GM19328 (cell line): Measurements from ENCODE around the gene SLC12A8.

ENCODE experiments used
- ATAC-seq: cut with Tn5 transposase; IDR thresholded peaks from one replicate; pipeline ENCODE4 v1.9.1; 2021; ENCODE audit warnings: mild to moderate bottlenecking, moderate library complexity; ENCODE audit not compliant: unreplicated experiment

Gene SLC12A8

GRCh38 chr3:125187599-125187910 lies 25.0 kb downstream of the SLC12A8 start:
- ATAC-seq: no peak

GRCh38 chr3:125186800-125187598 lies 25.5 kb downstream of the SLC12A8 start:
- no peak for ATAC-seq

- peak; percentile 86 for ATAC-seq
Measured at GRCh38 chr3:125186261-125186787, 26.2 kb downstream of the SLC12A8 start.

GRCh38 chr3:125185805-125186204 lies 26.7 kb downstream of the SLC12A8 start:
- ATAC-seq: peak; percentile 24

- no peak for ATAC-seq
Measured at GRCh38 chr3:125179884-125180240, 32.7 kb downstream of the SLC12A8 start.

- ATAC-seq: no peak
Measured at GRCh38 chr3:125179143-125179883, 33.2 kb downstream of the SLC12A8 start.

- ATAC-seq: no peak
Measured at GRCh38 chr3:125177746-125178145, 34.8 kb downstream of the SLC12A8 start.

- ATAC-seq: no peak
Measured at GRCh38 chr3:125175295-125176078, 37.1 kb downstream of the SLC12A8 start.

GRCh38 chr3:125172346-125172745 lies 40.2 kb downstream of the SLC12A8 start:
- no peak for ATAC-seq

- no peak for ATAC-seq
Measured at GRCh38 chr3:125168711-125169393, 43.7 kb downstream of the SLC12A8 start.

GRCh38 chr3:125166599-125167136 lies 45.9 kb downstream of the SLC12A8 start:
- ATAC-seq: no peak

- no peak for ATAC-seq
Measured at GRCh38 chr3:125165948-125166553, 46.5 kb downstream of the SLC12A8 start.

- ATAC-seq: no peak
Measured at GRCh38 chr3:125165189-125165947, 47.2 kb downstream of the SLC12A8 start.

- peak; percentile 73 for ATAC-seq
Measured at GRCh38 chr3:125163739-125164601, 48.6 kb downstream of the SLC12A8 start.

GRCh38 chr3:125161607-125162219 lies 50.8 kb downstream of the SLC12A8 start:
- no peak for ATAC-seq

- ATAC-seq: no peak
Measured at GRCh38 chr3:125160606-125161371, 51.8 kb downstream of the SLC12A8 start.

GRCh38 chr3:125157183-125157582 lies 55.4 kb downstream of the SLC12A8 start:
- no peak for ATAC-seq
